Glomerular visceral epithelial cell (primary cell): ENCODE data around the gene HNRNPF.

Experiments used
- DNase-seq: peaks from one replicate; pipeline ENCODE4 v3.0.0-alpha.2; 2016; ENCODE audit errors: extremely low spot score

Gene HNRNPF

GRCh38 chr10:43421519-43421918, 12.5 kb upstream of the HNRNPF start:
- DNase-seq = no peak

GRCh38 chr10:43421201-43421507, 12.2 kb upstream of the HNRNPF start:
- no peak for DNase-seq

- peak; percentile 85 for DNase-seq
These were observed 11.6 kb upstream of the HNRNPF start for GRCh38 chr10:43420369-43421200.

- DNase-seq = no peak
These were observed 11.0 kb upstream of the HNRNPF start for GRCh38 chr10:43419997-43420368.

- DNase-seq = no peak
These were observed 9.2 kb upstream of the HNRNPF start for GRCh38 chr10:43417950-43418768.

- no peak for DNase-seq
These were observed 6.6 kb upstream of the HNRNPF start for GRCh38 chr10:43415544-43415943.

GRCh38 chr10:43411536-43411935, 2.5 kb upstream of the HNRNPF start:
- no peak for DNase-seq

GRCh38 chr10:43410345-43410744, 1.4 kb upstream of the HNRNPF start:
- no peak for DNase-seq

- DNase-seq = no peak
These were observed 561 bp upstream of the HNRNPF start for GRCh38 chr10:43409385-43410109.

GRCh38 chr10:43408331-43408709, 666 bp downstream of the HNRNPF start:
- no peak for DNase-seq

- peak; percentile 90 for DNase-seq
These were observed 1.2 kb downstream of the HNRNPF start for GRCh38 chr10:43407576-43408330.

GRCh38 chr10:43407148-43407575, 1.8 kb downstream of the HNRNPF start:
- DNase-seq = peak; percentile 49

- no peak for DNase-seq
These were observed 4.3 kb downstream of the HNRNPF start for GRCh38 chr10:43404704-43405084.

GRCh38 chr10:43403911-43404703, 4.9 kb downstream of the HNRNPF start:
- DNase-seq = no peak

- DNase-seq = no peak
These were observed 6.0 kb downstream of the HNRNPF start for GRCh38 chr10:43402880-43403452.

- DNase-seq = no peak
These were observed 6.8 kb downstream of the HNRNPF start for GRCh38 chr10:43402176-43402575.

GRCh38 chr10:43401627-43402026, 7.4 kb downstream of the HNRNPF start:
- DNase-seq = no peak

GRCh38 chr10:43399320-43400310, 9.4 kb downstream of the HNRNPF start:
- no peak for DNase-seq

- DNase-seq = no peak
These were observed 10.1 kb downstream of the HNRNPF start for GRCh38 chr10:43398939-43399319.
